ENCODE data around the gene ZNF593OS. TPM values are rescaled to one million over a fixed set of nuclear protein-coding genes. Genes with fewer than 3 reads are reported as not detected.

The ZNF593OS gene
- total and polyA plus RNA-seq, 2 donors (not counting 3 experiments of a cell fraction or from before 2014, with no cell fraction given): not detected

- no peak overlapping the region for H3K4me3 ChIP-seq (replicated peaks in 1 of 3; ENCODE audit: insufficient read depth in 1 of 3, low read depth in 1 of 3, low read length in 3 of 3)
- H3K27me3 ChIP-seq (ENCODE audit: control insufficient read depth in 2 of 2, insufficient read depth in 2 of 2, low read length in 2 of 2): no peaks in the 10 kb centered on the region
- H3K27ac ChIP-seq (ENCODE audit: insufficient read depth, low read depth, low read length): no peak overlapping the region
- intact Hi-C loops (cut with micrococcal nuclease) (no loop called here), dilution Hi-C loops (cut with MboI; ENCODE audit: extremely low pct_ligation_motif_present, low sequenced_read_pairs) (no loop called here)
- no peak overlapping the region for H3K9ac ChIP-seq (replicated peaks; ENCODE audit: extremely low read depth, insufficient read depth, low read length)
- H3K9me3 ChIP-seq (replicated peaks; ENCODE audit: control insufficient read depth, insufficient read depth, low read length): no peaks in the 10 kb centered on the region
- CTCF ChIA-PET: interaction anchor here (0.9 to 6.7 kb wide), 10 partner anchors 9 to 107 kb away, joined by 3 to 192 read pairs (median 8); partner anchors contain the start of gene ZNF593
- TF ChIP-seq EZH2 (IDR thresholded peaks at IDR 0.05; ENCODE audit: borderline replicate concordance, low read depth, low read length, severe bottlenecking) (no peak), GATA2 (IDR thresholded peaks at IDR 0.05; ENCODE audit: insufficient read depth, insufficient read length, low read depth, low read length) (no peak), FOS (IDR thresholded peaks at IDR 0.05; ENCODE audit: borderline replicate concordance, insufficient read depth, low read length) (no peak), JUN (IDR thresholded peaks at IDR 0.05; ENCODE audit: borderline replicate concordance, insufficient read depth, insufficient read length, low read depth) (no peak), CTCF (IDR thresholded peaks at IDR 0.05; ENCODE audit: extremely low read depth in 1 of 2, insufficient read depth in 1 of 2, low read depth in 1 of 2, low read length in 2 of 2) (no peak), POLR2A (IDR thresholded peaks at IDR 0.05; ENCODE audit: low read depth, low read length) (no peak), MYC (IDR thresholded peaks at IDR 0.05; ENCODE audit: low read depth, low read length) (no peak), MAX (IDR thresholded peaks at IDR 0.05; ENCODE audit: insufficient read depth, insufficient read length) (no peak), POLR2AphosphoS5 (IDR thresholded peaks at IDR 0.05; ENCODE audit: insufficient read depth, low read depth, low read length) (no peak)
- no peaks in the 10 kb centered on the region for H3K9me1 ChIP-seq (replicated peaks; ENCODE audit: control insufficient read depth, extremely low read depth, insufficient read depth, low read length)
- H3K4me1 ChIP-seq (ENCODE audit: control insufficient read depth, extremely low read depth, insufficient read depth, low read length): no peaks in the 10 kb centered on the region
- no TSS peak for BruUV-seq (replicated peaks)
- H3K79me2 ChIP-seq (ENCODE audit: control insufficient read depth, insufficient read depth, low read length): no peaks in the 10 kb centered on the region
- no peak overlapping the region for H2AFZ ChIP-seq (ENCODE audit: low read depth, low read length)
- FAIRE-seq (no peak), DNase-seq (ENCODE audit: low read depth, low spot score) (no peak)
- POLR2A ChIA-PET: interaction anchor here (0.9 kb wide), 1 partner anchor 92 kb away, joined by 3 read pairs; the partner anchor contains the start of gene CEP85
- no peaks in the 10 kb centered on the region for H3K36me3 ChIP-seq (ENCODE audit: control insufficient read depth in 2 of 2, extremely low read depth in 1 of 2, insufficient read depth in 2 of 2, low read length in 2 of 2)
- H4K20me1 ChIP-seq (replicated peaks; ENCODE audit: control insufficient read depth, extremely low read depth, insufficient read depth, low read length): no peaks in the 10 kb centered on the region
- no peak overlapping the region for H3K4me2 ChIP-seq (ENCODE audit: insufficient read depth, low read length)
These were observed 29.5 kb downstream of the ZNF593OS start for GRCh38 chr1:26142159-26142558.

Data from endothelial cell of umbilical vein (primary cell).